ENCODE data around the gene MTUS2. TPM values are rescaled to one million over a fixed set of nuclear protein-coding genes. Genes with fewer than 3 reads are reported as not detected.
A peak's percentile ranks its signal among the peaks of the same experiment; 100 is the strongest.

The MTUS2 gene
- total RNA-seq, 1 experiment from 2014 or later = not detected

DNA sequence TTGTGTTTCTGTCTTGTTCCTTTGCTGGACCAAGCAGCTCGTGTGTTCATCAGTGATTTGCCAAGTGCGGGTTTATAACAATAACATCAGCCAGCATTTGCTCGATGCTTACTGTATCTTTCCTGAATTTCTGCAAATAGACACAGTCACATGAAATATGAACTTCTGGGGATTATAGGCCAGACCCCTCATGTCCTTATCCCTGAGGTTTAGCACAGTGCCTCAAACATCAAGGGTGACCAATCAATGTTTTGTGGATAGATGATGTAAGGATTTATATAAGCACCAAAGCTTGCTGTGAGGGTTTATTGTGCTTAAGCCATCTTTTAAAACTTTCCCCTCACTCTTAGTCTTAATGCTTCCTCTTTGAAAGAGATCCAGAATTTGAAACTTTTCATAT lies 451.5 kb downstream of the MTUS2 start:
- in situ Hi-C loops (cut with HindIII; ENCODE audit: low pct_unique_long_range_greater_than_20kb, low sequenced_read_pairs) = no loop called here
- DNase-seq (ENCODE audit: low read depth, low spot score) = no peak

DNA sequence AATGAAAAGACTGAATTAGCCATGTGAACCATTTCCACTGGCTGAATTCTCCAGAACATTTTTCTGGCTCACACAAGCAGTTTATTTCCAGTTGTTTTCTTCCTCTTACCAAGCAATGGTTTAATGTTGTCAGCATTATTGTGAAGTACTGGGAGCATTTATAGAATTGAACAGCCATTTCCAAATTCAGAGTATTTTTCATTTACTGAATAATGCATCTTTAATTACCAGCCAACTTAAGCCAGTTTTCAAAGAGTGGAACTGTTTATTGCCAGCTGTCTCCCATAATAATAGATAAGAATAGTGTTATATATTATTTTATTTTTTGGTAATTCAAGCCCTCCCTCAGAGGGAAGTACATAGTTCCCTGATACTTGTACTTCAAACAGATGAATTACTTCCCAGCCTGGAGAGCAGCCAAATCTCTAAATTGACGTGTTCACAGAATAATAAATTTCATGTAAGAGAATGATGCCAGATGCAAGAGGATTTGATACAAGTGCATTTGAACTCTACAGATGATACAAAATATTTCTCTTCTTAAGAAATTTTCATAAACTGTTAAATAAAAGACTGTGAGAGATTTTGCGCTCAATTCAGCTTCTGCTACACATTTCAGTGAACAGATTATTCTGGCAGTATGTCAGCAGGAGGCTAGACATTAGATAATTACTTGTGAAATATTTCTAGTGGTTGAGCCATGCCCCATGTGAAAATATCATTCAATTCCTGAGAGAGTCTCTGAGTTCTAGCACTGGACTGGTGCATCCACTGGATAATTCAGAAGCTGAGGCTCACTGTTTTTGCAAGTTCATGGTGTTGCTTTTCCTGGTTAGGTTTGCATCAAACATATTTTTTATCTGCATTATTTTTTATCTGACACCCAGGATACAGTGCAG lies 459.5 kb downstream of the MTUS2 start:
- in situ Hi-C loops (cut with HindIII; ENCODE audit: low pct_unique_long_range_greater_than_20kb, low sequenced_read_pairs) = no loop called here

DNA sequence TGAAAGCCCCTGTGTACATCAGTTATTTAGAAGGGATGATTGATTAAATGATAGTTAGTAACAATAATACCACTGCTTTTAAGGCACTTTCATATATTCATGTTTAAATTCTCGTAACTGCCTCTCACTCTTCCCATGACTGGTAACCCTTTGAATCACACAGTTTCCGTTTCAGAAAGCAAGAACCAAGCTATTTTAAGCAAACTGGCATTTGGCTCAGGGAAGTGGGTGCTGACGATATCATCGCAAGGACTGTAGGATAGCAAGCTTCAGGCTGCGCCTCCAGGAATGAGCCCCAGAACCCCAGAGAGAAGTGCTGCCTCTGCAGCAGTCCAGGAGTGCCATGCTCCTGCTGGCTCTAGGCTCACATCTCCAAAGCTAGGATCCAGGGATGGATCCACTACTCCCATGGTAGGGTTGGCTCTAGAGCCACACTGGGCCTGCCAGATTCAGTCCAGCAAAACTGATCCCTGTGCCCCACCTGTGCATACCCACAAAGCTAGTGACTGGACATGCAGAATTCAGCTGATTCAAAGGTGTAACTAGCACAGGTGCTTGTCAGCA lies 461.9 kb downstream of the MTUS2 start:
- DNase-seq (ENCODE audit: low read depth, low spot score) = no peak
- in situ Hi-C loops (cut with HindIII; ENCODE audit: low pct_unique_long_range_greater_than_20kb, low sequenced_read_pairs) = no loop called here

More for the DNA sequence above, 459.5 kb downstream of the MTUS2 start:
- DNase-seq (ENCODE audit: low read depth, low spot score) = no peak

DNA sequence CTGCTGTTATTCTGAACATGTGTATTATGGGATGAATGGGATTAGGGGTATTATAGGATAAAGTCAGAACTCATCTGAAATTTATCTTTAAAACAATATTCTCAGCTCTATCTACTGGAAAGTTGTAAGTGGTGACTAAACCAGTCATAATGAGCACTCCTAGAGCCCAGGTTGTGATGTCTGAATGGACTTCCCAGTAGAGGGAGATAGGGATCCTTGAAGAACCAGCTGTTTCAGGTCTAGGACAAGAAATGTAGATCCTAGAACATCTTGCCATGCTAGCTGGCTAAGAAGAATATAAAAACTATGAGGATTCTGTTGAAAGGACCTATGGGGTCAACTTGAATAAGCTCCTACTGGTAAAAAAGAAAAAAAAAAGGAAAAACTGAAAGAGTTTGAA lies 464.6 kb downstream of the MTUS2 start:
- in situ Hi-C loops (cut with HindIII; ENCODE audit: low pct_unique_long_range_greater_than_20kb, low sequenced_read_pairs) = no loop called here
- peak; percentile 47 for DNase-seq (ENCODE audit: low read depth, low spot score)

DNA sequence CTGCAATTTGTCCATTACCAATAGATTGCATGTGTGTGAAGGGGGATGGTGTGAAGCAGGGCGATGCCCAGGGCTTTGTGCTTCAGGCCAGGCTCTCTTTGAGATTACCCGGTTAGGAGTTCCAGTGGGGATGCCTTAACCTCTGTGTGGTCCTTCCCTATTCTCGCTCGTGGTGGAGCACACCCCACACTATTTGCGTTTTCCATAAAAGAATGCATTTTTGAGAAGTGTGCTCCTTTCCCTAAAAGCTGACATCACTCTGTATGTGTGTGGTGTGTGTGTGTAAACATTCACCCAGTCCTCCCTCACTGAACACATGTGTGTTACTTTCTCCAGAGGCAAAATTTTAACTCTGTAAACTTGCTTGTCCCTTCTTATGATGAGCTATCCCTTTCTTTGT lies 467.1 kb downstream of the MTUS2 start:
- no peak for DNase-seq (ENCODE audit: low read depth, low spot score)
- in situ Hi-C loops (cut with HindIII; ENCODE audit: low pct_unique_long_range_greater_than_20kb, low sequenced_read_pairs) = no loop called here

DNA sequence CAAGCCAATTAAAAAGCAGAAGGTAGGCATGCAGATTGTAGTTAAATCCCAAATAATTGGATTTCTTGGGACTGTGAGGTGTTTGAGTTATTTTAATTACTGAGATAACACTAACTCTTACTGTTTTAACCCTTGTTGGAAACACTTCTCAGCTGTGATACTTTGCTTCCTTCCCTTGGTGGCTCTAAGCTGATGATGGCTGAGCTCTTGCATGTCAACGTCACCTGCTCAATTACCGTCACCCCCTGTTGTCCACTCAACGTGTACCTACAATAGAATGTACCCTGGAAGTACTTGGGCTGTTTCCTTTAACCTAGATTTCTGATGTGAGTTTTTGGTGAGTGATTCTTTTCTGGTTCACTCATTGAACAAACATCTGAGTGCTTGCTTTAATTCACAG lies 471.9 kb downstream of the MTUS2 start:
- in situ Hi-C loops (cut with HindIII; ENCODE audit: low pct_unique_long_range_greater_than_20kb, low sequenced_read_pairs) = no loop called here
- DNase-seq (ENCODE audit: low read depth, low spot score) = no peak

DNA sequence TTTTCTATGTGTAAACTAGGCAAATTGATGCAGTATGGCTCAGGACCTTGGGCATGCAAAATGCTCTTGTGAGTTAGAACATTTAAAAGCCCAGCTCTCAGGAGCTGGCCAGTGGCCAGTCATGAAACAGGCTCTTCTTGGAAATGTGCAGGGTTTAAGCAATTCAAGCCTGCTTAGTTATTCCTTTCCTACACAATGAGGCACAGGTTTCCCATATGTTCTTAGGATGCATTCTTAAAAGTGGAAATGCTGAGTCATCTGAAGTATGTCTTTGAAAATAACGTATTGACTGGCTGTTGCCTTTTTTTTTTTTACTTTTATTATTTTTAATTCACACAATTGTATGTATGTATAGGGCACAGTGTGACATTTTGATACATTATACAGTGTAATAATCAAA lies 474.7 kb downstream of the MTUS2 start:
- in situ Hi-C loops (cut with HindIII; ENCODE audit: low pct_unique_long_range_greater_than_20kb, low sequenced_read_pairs) = no loop called here

DNA sequence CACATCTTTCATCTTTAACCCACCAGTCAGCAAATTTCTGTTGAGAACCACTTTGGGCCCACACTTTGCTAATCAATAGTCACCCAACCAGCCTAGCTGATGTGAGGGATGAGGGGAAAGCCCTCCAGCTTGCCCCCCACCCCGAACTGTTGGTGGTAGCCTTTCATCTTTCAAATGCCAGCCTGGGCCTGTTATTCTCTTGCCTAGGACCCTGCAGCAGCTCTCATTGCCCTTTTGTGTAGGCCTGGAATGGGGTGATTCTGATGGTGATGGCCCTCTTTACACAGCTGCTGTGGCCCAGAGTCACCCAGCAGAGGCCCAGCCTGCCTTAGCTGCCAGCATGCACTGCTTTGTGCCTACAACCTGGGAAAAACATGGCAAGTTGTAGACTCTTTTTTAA lies 480.9 kb downstream of the MTUS2 start:
- in situ Hi-C loops (cut with HindIII; ENCODE audit: low pct_unique_long_range_greater_than_20kb, low sequenced_read_pairs) = no loop called here
- DNase-seq (ENCODE audit: low read depth, low spot score) = no peak

More for the DNA sequence above, 474.7 kb downstream of the MTUS2 start:
- DNase-seq (ENCODE audit: low read depth, low spot score) = no peak

DNA sequence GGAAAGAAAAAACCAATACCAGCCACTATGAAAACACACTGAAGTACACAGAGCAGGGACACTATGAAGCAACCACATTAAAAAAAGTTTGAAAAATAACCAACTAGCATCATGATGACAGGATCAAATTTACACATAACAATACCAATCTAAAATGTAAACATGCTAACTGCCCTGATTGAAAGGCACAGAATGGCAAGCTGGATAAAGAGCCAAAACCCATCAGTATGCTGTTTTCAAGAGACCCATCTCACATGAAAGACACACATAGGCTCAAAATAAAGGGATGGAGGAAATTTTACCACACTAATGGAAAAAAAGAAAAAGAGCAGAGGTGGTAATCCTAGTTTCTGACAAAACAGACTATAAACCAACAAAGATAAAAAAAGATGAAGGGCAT lies 484.0 kb downstream of the MTUS2 start:
- DNase-seq (ENCODE audit: low read depth, low spot score) = no peak
- in situ Hi-C loops (cut with HindIII; ENCODE audit: low pct_unique_long_range_greater_than_20kb, low sequenced_read_pairs) = no loop called here

DNA sequence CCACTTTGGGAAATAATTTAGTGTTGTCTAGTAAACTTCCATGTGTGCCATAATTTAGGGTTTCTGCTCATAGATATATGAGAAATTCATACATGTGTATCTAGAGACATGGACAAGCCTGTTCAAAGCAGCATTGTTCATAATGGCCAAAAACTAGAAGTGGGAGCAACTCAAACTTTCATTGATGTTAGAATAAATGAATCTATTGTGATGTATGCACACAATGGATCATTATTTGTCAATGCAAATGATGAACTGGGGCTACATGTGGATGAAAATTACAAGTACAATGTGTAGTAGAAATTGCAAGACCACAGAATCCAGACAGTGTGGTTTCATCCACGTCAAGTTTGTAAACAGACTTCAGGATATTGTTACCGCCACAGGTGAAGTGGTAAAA lies 490.7 kb downstream of the MTUS2 start:
- in situ Hi-C loops (cut with HindIII; ENCODE audit: low pct_unique_long_range_greater_than_20kb, low sequenced_read_pairs) = no loop called here
- DNase-seq (ENCODE audit: low read depth, low spot score) = peak; percentile 30

DNA sequence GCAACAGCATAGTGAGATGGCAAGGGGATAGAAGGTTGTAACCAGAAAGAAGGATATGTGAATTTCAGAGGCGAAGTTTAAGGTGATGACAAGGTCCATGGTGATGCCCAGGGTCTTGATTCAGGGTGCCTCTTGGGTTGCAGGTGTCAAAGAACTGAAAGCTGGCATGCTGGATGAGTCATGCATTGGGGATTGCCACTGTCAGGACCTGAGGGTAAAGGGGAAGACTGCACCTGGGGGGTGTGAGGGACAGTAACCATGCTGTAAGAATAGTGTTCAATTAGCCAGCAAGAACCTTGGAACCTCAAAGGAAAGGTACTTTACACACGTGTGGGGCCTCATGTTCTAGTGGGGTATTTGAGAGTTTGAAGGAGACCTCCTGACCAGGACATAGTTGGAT lies 495.7 kb downstream of the MTUS2 start:
- in situ Hi-C loops (cut with HindIII; ENCODE audit: low pct_unique_long_range_greater_than_20kb, low sequenced_read_pairs) = no loop called here
- DNase-seq (ENCODE audit: low read depth, low spot score) = no peak

DNA sequence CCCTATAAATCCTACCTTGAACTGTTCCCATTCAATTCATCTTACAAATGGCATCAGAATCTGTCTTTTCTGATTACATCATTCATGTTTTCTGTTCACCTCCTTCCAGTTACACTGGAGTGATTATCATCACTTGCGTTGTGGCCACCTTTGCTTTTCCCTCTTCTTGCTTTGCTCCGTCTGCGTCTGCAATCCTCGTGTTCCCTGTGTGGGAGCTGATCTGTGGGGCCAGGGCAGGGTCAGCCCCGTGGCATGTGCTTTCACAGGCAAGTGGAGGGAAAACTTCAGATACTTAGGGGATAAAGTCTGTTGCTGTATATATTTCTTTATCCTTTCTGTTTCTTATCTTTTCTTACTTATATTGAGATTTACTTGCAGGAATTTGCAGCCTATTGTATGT lies 497.7 kb downstream of the MTUS2 start:
- in situ Hi-C loops (cut with HindIII; ENCODE audit: low pct_unique_long_range_greater_than_20kb, low sequenced_read_pairs) = no loop called here
- no peak for DNase-seq (ENCODE audit: low read depth, low spot score)

DNA sequence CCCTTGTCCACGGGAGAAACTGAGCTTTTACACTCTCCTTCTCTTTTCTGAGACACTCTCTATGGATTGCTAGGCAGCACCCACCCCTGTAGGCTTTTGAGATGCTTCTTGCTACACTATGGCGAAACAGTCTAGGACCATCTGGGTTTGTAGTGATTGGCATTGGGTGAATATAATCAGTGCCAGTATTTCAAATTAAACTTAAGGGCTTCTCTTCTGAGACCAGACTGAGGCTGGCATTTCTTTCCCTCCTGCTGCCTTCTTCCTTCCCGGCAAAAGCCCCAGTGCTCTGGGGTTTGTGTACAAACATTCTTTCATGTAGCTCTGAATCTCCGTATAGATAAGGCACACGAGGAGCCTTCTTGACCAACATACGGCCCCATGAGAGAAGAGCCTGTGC lies 498.6 kb downstream of the MTUS2 start:
- in situ Hi-C loops (cut with HindIII; ENCODE audit: low pct_unique_long_range_greater_than_20kb, low sequenced_read_pairs) = no loop called here
- no peak for DNase-seq (ENCODE audit: low read depth, low spot score)

DNA sequence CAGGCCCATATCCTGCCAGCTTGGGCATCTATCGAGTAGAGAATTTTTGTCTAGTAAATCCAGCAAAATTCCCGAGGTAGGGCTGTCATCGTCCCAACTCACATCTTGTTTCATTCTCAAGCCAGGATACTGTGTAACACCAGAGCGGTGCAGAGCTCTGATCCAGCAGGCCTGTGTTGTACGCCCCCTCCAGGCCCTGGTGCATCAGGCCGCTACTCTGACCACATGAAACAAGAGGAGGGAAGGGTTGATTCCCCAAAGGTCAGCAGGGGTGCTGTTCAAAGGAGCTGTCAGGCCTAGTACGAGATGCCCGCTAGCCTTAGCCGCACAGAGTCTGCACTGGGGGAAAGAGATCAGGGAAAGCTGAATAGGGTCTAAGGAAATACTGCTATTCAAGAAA lies 499.3 kb downstream of the MTUS2 start:
- DNase-seq (ENCODE audit: low read depth, low spot score) = no peak
- in situ Hi-C loops (cut with HindIII; ENCODE audit: low pct_unique_long_range_greater_than_20kb, low sequenced_read_pairs) = no loop called here

DNA sequence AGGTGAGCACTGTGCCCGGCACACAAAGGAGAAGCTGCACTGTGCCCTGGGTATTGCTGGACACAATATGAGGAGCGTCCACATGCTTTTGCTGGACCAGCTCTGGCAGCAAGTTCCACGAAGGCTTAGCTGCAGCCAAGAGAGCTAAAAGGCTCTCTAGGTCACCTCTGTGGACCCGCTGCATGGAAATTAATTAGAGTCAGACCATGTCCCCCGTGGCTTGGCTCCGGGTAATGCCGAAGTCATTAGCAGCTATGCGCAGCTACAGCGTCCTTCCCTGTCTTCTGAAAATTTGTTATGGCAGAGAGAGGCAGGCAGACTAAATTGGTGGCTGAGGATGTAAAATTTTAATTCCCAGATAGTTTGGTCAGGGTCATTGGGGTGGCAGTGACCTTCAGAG lies 503.8 kb downstream of the MTUS2 start:
- in situ Hi-C loops (cut with HindIII; ENCODE audit: low pct_unique_long_range_greater_than_20kb, low sequenced_read_pairs) = no loop called here

DNA sequence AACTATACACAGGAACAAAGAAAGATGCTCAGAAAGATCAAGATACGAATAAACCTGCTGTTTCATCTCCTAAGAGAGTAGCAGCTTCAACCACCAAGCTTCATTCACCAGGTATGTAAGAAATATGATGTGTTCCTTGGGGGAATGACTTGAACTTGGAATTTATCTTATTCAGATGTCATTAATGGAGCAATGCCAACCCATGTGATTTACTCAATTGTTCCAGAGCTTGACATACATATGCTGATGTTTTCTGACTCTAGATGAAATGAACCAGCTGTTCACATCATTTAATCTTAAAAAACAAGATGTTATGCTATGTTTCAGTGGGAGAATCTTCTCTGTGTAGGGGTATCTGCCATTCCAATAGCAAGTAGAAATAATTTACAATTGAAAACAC lies 504.5 kb downstream of the MTUS2 start:
- in situ Hi-C loops (cut with HindIII; ENCODE audit: low pct_unique_long_range_greater_than_20kb, low sequenced_read_pairs) = no loop called here
- DNase-seq (ENCODE audit: low read depth, low spot score) = no peak

More for the DNA sequence above, 503.8 kb downstream of the MTUS2 start:
- no peak for DNase-seq (ENCODE audit: low read depth, low spot score)

DNA sequence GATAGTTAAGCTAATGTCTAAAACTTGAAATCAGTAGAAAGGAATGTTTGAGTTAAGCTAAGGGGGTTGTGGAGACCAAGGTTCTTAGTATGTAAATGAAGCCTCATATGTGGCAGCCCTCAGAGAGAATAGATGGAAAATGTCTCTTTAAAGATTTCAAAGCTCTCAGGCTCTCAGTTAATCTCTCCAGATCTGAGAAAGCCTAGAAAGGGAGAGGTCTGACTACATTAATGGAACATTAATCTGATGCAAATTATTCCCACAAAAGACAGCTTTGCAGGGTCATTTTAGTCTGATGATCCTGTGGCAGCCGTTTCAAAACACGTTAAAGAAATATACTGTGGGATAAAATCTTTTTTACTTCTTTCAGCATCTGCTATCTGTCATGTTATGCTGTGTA lies 508.4 kb downstream of the MTUS2 start:
- DNase-seq (ENCODE audit: low read depth, low spot score) = no peak
- in situ Hi-C loops (cut with HindIII; ENCODE audit: low pct_unique_long_range_greater_than_20kb, low sequenced_read_pairs) = no loop called here

DNA sequence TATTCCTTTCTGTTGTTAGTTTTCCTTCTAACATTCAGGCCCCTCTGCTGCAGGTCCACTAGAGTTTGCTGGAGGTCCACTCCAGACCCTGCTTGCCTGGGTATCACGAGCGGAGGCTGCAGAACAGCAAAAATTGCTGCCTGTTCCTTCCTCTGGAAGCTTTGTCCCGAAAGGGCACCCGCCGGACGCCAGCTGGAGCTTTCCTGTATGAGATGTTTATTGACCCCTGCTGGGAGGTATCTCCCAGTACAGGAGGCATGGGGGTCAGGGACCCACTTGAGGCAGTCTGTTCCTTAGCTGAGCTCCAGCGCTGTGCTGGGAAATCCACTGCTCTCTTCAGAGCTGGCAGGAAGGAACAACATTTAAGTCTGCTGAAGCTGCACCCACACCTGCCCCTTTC lies 516.2 kb downstream of the MTUS2 start:
- in situ Hi-C loops (cut with HindIII; ENCODE audit: low pct_unique_long_range_greater_than_20kb, low sequenced_read_pairs) = no loop called here
- no peak for DNase-seq (ENCODE audit: low read depth, low spot score)
